ENCODE data around the gene KRTAP1-4.
"Not testable (repeated sequence)": the region's sequence is repeated elsewhere in the genome, so short reads cannot be mapped to it uniquely, and the experiment has no call there.

The KRTAP1-4 gene

DNA sequence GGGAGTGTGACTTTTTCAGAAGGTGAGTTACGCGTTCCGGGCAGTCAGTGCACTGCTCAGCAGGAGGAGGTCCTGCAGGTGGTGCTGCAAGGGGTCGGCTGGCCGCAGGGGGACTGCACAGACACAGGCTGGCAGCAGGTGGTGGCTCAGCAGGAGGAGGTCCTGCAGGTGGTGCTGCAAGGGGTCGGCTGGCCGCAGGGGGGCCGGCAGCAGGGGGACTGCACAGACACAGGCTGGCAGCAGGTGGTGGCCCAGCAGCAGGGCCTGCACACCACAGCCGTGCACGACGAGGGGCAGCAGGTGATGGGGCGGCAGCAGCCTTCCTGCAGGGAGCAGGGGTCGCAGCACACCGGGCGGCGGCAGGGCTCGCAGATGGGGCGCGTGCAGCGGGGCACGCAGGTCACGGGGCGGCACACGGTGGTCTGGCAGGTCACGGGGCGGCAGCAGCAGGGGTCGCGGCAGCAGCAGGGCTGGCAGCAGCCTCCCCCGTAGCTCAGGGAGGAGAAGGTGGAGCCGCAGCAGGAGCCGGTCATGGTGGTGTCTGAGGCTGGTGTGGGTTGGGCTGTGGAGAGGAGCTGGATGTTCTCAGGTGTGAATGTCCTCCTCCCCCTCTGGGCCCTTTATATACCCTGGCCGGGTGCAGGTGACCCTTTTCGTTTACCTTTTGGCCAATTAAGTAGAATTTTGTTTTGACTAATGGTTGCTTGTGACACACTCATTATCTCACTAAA, 16.9 kb upstream of the KRTAP1-4 start, which contains the start of gene KRTAP2-1:
TSS of gene KRTAP2-1 (minus strand) at position 582 of the 731 bp plus-strand sequence. CDS start at position 533, 49 bp downstream.
- not testable (repeated sequence) for DNase-seq

DNA sequence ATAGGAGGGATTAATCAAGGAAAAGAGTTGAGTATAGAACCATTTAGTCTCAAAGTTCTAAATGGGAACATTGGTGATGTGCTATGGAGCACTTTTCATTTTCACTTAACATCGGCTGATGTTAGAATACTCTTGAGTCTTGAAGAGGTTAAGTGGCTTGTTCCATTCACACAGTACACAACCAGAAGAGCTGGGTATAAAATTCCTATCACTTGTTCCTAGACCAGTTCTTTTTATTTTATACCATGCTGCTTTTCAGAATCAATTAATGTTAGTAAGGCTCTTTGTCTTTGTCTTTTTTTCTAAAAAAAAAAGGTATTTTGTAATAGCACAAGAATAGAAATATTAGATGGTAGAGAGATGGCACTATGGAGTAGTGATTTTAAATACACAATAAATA, 13.0 kb upstream of the KRTAP1-4 start:
- DNase-seq = no peak

DNA sequence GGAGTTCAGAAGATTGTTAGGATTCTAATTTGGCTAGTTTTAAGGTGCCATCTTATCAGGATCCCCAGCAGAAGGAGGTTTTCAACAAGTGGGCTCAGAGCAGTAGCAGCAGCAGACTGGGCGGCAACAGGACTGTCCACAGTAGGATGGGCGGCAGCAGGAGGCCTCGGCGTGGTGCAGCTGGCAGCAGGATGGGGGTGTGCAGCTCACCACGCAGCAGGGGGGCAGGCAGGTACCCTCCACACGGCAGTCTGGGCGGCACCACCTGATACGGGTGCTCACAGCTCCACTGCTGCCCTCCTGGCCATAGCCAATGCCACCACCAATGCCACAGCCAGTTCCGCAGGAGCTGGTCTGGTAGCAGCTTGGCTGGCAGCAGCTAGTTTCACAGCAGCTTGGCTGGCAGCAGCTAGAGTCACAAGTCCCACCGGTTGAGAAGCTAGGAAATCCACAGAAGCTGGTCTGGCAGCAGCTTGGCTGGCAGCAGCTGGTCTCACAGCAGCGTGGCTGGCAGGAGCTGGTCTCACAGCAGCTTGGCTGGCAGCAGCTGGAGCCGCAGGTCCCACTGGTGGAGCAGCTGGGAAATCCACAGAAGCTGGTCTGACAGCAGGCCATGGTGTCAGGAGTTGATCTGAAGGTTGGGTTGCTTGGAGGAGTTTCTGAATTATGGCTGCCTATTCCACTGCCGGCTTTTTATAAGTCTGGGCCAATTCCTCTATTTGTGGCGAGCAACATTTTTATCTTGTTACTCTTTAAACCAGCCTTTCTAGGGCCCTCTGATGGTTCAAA, 11.0 kb upstream of the KRTAP1-4 start, which contains the start of gene KRTAP1-1:
TSS of gene KRTAP1-1 (minus strand) at position 668 of the 789 bp plus-strand sequence. CDS start at position 615, 53 bp downstream.
- peak in 2 of 3 experiments; percentile 53 to 78 for DNase-seq

DNA sequence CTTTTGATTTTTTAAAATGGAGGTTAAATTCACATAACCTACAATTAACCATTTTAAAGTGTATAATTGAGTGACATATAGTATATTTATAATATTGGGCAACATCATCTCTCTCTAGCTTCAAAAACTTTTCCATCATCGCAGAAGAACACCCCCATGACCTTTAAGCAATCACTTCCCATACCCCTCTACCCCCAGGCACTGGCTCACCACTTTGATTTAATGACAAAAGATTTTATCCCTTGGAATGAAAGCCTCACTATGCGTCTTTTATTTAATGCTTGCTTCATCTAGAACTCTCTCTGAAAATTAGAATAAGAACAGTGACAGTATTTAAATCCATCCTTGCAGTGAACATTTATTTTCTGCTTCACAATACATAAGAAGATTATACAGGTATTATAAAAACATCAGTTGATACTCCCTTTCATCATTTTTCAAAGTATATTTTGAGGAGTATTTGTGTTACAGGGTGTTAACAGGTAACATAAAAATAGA, 7.9 kb upstream of the KRTAP1-4 start:
- no peak for DNase-seq

DNA sequence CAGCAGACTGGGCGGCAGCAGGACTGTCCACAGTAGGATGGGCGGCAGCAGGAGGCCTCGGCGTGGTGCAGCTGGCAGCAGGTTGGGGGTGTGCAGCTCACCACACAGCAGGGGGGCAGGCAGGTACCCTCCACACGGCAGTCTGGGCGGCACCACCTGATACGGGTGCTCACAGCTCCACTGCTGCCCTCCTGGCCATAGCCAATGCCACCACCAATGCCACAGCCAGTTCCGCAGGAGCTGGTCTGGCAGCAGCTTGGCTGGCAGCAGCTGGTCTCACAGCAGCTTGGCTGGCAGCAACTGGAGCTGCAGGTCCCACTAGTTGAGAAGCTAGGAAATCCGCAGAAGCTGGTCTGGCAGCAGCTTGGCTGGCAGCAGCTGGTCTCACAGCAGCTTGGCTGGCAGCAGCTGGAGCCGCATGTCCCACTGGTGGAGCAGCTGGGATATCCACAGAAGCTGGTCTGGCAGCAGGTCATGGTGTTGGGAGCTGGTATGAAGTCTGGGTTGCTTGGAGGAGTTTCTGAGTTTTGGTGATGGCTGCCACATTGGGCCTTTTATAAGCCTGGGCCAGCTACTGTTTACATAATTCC, 4.4 kb upstream of the KRTAP1-4 start, which contains the start of gene KRTAP1-3:
TSS of gene KRTAP1-3 (minus strand) at position 529 of the 590 bp plus-strand sequence. CDS start at position 476, 53 bp downstream.
- peak in 2 of 3 experiments; percentile 50 to 86 for DNase-seq

DNA sequence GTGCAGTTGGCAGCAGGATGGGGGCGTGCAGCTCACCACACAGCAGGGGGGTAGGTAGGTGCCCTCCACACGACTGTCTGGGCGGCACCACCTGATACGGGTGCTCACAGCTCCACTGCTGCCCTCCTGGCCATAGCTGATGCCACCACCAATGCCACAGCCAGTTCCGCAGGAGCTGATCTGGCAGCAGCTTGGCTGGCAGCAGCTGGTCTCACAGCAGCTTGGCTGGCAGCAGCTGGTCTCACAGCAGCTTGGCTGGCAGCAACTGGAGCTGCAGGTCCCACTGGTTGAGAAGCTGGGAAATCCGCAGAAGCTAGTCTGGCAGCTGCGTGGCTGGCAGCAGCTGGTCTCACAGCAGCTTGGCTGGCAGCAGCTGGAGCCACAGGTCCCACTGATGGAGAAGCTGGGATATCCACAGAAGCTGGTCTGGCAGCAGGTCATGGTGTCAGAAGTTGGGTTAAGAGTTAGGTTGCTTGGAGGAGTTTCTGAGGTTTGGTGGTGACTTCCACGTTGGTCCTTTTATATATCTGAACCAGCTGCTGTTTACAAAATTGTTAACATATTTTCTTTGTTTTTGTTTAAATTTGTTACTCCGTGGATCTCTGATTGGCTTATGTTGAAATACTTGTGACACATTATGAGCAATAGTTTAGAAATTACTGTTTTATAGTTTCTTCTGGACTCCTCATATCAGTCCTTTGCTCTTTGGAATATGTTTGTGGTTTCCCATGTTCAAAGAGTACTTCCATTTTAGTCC, 3.1 kb downstream of the KRTAP1-4 start, which contains the start of gene KRTAP1-5:
TSS of gene KRTAP1-5 (minus strand) at position 494 of the 757 bp plus-strand sequence. CDS start at position 441, 53 bp downstream.
- DNase-seq = peak in 1 of 3 experiments; percentile 3

DNA sequence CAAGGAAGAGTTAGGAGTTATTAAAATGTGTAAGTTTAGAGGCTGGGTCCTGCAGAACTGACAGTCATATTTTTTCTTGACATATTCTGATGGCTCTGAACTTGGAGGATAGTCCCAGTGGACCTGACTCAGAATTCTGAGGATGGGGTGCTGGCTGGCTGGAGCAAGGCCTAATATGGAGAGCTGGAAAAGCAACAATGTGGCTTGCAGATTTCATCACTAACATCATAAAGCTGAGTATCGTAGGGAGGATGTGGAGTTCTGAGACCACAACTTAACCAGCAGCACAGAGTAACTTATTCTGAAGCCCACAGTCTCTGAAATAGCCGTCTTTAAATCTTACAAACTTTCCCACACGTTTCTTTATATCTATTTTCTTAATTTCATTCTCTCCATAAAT, 5.3 kb downstream of the KRTAP1-4 start:
- no peak for DNase-seq

DNA sequence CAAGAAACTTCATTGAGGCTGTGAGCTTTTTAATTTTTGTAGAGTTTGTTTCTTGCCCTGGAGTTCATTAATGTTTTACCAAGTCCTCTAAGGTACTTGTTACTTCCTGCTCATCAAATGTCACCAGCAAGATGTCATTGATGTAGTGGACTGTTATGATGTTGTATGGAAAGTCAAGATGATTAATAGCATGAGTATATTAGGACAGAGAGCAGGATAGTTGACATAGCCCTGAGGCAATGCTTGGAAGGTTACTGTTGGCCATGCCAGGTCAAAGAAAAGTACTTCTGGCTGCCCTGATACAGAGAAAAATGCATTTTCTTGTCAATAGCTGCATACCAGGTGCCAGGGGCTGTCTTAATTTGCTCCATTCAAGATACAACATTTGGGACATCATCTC, 9.7 kb downstream of the KRTAP1-4 start:
- DNase-seq = peak in 1 of 3 experiments; percentile 19

DNA sequence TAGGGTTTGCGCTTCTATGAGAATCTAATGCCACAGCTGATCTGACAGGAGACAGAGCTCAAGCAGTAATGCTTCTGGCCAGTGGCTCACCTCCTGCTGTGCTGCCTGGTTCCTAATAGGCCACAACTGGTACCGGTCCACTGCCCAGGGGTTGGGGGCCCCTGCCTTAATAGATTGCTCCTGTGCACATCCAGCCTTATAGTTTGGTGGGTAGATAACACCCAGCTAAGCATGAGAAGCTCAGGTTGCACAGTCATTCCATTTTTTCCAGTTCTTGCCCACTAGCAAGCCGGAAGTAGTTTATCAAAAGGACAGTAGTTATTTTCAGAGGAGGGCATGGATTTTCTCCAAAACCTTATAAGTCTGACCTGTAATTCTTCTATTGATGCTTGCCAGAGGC, 10.6 kb downstream of the KRTAP1-4 start:
- DNase-seq = no peak

DNA sequence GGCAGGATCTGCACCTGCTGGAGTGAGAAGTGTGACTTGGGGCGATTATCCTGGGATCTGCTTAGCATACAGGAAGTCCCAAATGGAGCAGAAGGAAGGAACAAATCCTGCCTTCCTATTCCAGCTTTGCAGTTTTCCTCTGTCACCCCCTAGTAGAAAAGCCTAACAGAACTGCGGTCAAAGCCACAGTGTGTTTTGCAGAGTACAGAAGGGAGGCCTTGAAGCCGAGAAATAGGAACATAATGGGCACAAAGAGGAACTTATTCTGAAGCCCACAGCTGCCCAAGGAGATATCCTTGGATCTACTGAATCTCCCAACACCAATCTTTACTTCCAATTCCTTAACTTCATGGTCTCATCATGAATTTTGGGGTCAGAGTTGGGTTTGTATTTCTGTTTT, 11.5 kb downstream of the KRTAP1-4 start:
- no peak for DNase-seq

DNA sequence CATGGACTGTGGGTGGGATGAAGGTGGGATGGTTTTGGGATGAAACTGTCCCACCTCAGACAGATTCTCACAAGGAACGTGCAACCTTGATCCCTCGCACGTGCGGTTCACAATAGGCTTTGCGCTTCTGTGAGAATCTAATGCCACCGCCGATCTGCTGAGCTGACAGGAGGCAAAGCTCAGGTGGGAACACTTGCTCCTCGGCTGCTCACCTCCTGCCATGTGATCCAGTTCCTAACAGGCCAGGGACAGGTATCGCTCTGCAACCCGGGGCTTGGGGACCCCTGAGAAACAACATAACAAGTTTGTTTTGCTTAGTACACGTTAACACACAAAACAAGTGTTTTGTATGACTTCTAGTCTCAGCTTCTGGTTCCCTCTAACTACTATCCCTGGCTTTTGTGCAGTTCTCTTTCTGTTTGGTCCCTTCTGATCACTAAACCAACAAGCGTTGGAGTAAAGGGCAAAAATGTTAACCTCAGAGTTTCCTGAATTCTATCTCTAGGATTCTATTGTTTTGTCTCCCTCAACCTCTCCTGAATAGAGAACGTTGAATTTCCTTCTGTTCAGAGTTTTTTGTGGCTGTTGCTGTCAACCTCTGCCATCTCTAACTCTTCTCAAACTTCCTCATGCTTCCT, 13.3 kb downstream of the KRTAP1-4 start:
- no peak for DNase-seq

DNA sequence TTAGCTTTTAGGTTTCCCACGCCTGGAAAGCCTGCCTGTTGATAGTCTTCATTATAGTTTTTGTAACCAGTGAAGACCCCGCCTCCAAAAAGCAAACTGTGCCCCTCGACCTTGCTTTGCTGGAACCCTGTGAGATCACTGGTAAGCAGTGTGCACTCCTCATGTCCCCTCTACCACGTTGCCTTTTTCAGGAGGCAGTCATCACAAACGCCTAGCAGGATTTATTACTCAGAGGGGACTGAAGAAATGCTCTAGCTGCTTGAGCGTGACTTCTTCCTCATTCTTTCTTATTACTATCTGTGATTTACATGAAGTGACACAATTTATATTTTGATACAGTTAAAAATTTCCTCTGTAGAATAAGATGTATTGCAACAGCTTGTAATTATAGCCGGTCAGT, 14.5 kb downstream of the KRTAP1-4 start:
- no peak for DNase-seq

DNA sequence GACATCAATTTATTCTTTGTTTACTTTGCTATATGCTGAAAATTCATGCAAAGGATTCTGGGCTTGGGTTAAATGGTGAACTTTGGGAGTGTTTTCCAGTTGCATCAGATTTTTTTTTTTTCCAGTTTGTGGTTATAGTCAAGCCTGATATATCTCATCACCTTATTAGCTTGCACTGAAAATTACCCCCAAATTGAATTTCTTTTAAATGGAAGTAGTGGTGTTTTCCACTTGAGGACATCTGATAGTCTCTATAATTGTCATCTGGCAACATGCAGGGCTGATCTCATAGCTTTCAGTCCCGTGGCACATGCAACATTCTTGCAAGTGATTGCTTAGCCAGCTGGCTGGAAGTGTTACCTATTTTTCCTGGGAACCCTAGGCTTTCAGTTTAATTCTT, 16.4 kb downstream of the KRTAP1-4 start:
- peak in 1 of 3 experiments; percentile 36 for DNase-seq

DNA sequence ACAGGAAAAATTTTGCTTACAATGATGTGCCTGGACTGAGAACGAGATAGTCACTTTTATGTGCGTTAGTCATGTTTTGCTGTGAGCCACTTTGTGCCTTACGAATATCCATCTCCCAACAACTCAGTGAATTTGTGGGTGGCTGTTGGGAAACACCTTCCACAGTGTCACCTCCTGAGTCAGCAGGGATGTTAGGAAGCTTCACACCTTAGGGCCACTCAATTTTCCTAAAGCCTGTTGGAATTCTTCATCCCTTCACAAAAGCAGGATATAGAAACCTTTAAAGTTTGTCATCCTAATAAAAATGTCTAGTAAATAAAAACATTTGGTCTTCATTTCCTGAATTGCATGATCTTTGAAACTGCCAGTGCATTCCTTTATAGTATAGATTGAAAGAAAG, 16.8 kb downstream of the KRTAP1-4 start:
- no peak for DNase-seq

DNA sequence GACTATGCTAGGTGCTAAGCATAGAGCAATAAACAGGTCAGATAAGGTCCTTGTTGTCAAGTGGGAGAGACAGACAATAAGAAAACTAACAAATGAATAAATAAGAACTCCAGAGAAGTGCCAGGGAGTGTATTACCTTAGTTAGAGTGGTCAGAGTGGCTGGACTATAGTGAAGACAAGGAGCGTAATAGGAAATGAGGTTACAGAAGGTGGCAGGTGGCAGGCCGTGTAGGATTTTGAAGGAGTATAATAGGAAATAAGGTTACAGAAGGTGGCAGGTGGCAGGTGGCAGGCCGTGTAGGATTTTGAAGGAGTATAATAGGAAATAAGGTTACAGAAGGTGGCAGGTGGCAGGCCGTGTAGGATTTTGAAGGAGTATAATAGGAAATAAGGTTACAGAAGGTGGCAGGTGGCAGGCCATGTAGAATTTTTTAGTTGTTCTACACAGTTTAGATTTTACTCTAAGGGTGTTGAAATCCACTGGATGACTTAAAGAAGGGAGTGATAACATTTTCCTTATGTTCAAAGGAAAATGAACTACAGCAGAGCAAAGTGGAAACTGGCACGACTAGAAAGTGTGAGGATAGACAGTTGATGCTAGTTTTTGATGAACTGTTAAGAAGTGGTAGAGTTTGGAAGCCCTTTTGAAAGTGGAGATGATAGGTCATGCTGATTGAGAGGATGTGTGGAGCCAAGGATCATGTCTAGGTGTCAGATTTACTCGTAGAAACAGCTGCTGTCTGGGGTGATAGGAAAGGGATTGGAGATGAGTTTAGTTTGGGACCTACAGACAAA, 17.5 kb downstream of the KRTAP1-4 start:
- peak in 1 of 3 experiments; percentile 32 for DNase-seq

DNA sequence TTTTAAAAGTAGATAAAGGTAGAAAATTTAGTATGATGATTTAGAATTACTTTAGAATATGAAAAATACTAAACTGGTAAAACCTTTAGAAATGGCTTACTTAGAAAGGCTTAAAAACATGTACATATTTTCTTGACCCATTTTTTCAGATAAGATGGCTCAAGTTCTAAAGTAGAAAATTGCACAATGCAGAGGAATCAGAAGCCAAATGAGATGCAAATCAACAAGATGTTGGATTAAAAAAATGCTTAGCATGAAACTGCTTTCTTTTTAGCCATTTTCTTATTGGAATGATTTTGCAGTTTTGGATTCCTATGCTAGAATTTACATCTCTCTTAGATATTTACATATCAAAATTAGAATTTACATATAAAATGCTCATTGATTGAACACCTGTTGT, 19.6 kb downstream of the KRTAP1-4 start:
- no peak for DNase-seq

DNA sequence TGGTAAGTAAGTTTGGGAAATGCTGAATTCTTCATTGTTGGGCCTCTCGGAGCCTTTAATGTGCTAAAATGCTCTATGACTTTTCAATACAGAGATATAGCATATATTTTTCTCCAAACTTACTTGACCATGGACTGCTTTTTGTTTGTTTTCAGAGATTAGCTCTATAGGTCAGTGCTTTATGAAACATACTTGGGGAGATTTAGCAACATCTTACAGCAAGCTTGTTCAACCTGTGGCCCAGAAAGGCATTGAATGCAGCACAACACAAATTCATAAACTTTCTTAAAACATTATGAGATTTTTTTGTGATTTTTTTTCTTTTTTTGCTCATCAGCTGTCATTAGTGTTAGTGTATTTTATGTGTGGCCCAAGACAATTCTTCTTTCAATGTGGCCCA, 20.1 kb downstream of the KRTAP1-4 start:
- DNase-seq = no peak

DNA sequence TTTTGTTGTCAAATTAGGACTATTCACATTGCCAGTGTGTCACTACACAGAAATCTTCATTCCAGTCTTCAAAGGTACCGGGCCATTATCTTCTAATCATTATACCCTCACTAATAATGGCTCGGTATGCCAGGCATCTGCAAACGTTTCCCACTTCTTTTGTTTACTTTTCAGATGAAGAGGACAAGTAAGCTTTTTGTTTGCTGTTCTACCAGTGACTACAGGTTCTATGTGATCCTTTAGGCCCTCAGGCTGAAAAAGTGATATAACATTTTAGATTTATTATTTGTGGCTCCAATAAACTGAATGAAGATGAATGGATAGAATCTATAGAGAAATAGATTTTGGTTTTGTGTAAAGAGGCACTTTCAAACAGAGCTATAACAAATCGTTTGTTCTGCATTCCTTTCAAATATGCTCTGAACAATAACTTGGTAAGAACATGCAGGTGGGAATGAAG, 20.7 kb downstream of the KRTAP1-4 start:
- DNase-seq = peak in 2 of 3 experiments; percentile 38 to 77

DNA sequence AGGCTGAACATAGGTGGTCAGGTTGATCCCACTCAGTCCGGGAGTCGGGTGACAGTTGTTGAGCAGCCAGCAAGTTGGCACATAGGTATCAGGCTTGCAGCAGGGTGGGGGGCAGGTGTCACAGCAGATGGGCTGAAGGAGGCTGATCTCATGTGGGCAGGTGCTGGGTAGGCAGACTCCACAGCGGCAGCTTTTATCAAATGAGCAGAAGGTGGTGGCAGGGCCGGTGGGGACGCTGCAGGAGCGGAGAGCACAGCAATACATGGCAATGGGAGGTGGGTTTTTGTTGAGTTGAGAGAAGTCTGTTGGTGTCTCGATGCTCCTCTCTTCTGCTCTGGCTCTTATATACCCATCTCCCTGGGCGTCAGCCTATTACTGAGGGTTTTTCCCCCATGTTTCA, 21.2 kb downstream of the KRTAP1-4 start, which contains the start of gene KRTAP3-1:
TSS of gene KRTAP3-1 (minus strand) at position 318 of the 400 bp plus-strand sequence. CDS start at position 264, 54 bp downstream.
- peak in 2 of 3 experiments; percentile 22 to 66 for DNase-seq

DNA sequence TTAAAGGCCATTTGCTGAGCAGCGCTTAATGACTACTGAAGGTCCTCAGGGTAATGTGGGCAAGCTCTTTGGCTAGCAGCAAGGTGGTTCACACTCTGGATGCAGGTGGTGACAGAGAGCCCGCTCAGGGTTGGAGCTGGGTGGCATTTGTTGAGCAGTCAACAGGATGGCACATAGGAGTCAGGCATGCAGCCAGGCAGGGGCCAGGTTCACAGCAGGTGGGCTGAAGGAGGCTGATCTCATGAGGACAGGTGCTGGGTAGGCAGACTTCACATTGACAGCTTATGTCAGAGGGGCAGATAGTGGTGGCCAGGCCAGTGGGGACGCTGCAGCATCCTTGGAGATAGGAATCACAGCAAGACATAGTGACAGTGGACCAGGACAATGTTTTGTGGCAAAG, 25.6 kb downstream of the KRTAP1-4 start:
- peak in 2 of 3 experiments; percentile 11 to 44 for DNase-seq
